Activated T-helper 2 cell treated with anti-CD3 and anti-CD28 coated beads, Interferon-gamma antibody, Interleukin-2, Interleukin-4, amounts not matched to agents 10 μg/mL and 5 μg/mL and 100 μg/mL, durations not matched to agents 14 hours and 24 hours and 36 hours (primary cell): ENCODE measurements around the gene ASIC2. TPM values are rescaled to one million over a fixed set of nuclear protein-coding genes. Genes with fewer than 3 reads are reported as not detected.

Experiments
- DNase-seq: peaks from one replicate; pipeline ENCODE4 v3.0.0; 2021; ENCODE audit warnings: low spot score
- H3K27ac Mint-ChIP-seq: one replicate; pipeline ENCODE4 v1.8.0; 2021; ENCODE audit warnings: mixed read lengths
- H3K27me3 Mint-ChIP-seq: one replicate; pipeline ENCODE4 v1.8.0; 2021; ENCODE audit warnings: low read depth, mixed read lengths
- H3K36me3 Mint-ChIP-seq: one replicate; pipeline ENCODE4 v1.8.0; 2021; ENCODE audit warnings: low read depth, mixed read lengths
- H3K4me1 Mint-ChIP-seq: one replicate; pipeline ENCODE4 v1.8.0; 2021; ENCODE audit warnings: low read depth, mixed read lengths
- H3K4me3 Mint-ChIP-seq: one replicate; pipeline ENCODE4 v1.8.0; 2021; ENCODE audit warnings: low read depth, mild to moderate bottlenecking, moderate library complexity, mixed read lengths
- H3K9me3 Mint-ChIP-seq: one replicate; pipeline ENCODE4 v1.8.0; 2021; ENCODE audit warnings: mixed read lengths
- intact Hi-C: fragments of 100-400 bp; cut with micrococcal nuclease; formaldehyde crosslinking; loops from one replicate; pipeline ENCODE4 v1.15.1; 2023
- total RNA-seq: library from RNA; stranded (reverse); gene quantifications from 2 replicates; pipeline ENCODE4 v1.2.3, GENCODE V29; 2022

Gene ASIC2
- total RNA-seq, 1 donor from 2014 or later: not detected

- no peak for DNase-seq
- Mint-ChIP-seq H3K27me3 (no peaks in the 10 kb centered on the region), H3K27ac (no peak overlapping the region), H3K4me1 (no peaks in the 10 kb centered on the region), H3K4me3 (no peak overlapping the region), H3K9me3 (no peaks in the 10 kb centered on the region), H3K36me3 (no peaks in the 10 kb centered on the region)
- intact Hi-C loops: no loop called here
These were observed 63.6 kb downstream of the ASIC2 start for GRCh38 chr17:33229499-33229898.

DNA sequence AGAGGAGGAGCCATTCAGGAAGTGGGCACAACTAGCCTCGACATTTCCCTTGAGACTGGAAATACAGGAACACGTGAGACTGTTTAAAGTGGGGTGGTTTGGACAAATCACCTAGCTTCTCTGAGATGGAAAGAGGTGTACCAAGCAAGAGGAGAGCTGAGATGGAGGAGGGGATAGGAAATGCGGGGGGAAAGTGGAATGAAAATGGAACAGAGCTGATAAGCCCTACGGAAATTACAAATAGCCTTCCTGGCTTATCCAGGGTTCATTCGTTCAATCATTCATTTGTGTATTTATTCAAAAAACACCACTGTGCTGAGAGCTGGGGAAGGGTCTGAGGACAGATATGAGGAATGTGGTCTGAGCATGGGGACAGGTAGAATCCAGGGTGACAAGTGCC lies 64.1 kb downstream of the ASIC2 start:
- intact Hi-C loops: no loop called here
- H3K27me3 Mint-ChIP-seq: no peaks in the 10 kb centered on the region
- H3K4me1 Mint-ChIP-seq: no peaks in the 10 kb centered on the region
- H3K36me3 Mint-ChIP-seq: no peaks in the 10 kb centered on the region
- H3K4me3 Mint-ChIP-seq: no peak overlapping the region
- H3K27ac Mint-ChIP-seq: no peak overlapping the region
- DNase-seq: no peak
- no peaks in the 10 kb centered on the region for H3K9me3 Mint-ChIP-seq

- H3K4me1 Mint-ChIP-seq: no peaks in the 10 kb centered on the region
- no peaks in the 10 kb centered on the region for H3K27me3 Mint-ChIP-seq
- no peak overlapping the region for H3K27ac Mint-ChIP-seq
- no peak for DNase-seq
- no peak overlapping the region for H3K4me3 Mint-ChIP-seq
- no peaks in the 10 kb centered on the region for H3K9me3 Mint-ChIP-seq
- intact Hi-C loops: no loop called here
- H3K36me3 Mint-ChIP-seq: no peaks in the 10 kb centered on the region
These were observed 64.5 kb downstream of the ASIC2 start for GRCh38 chr17:33228548-33228947.

DNA sequence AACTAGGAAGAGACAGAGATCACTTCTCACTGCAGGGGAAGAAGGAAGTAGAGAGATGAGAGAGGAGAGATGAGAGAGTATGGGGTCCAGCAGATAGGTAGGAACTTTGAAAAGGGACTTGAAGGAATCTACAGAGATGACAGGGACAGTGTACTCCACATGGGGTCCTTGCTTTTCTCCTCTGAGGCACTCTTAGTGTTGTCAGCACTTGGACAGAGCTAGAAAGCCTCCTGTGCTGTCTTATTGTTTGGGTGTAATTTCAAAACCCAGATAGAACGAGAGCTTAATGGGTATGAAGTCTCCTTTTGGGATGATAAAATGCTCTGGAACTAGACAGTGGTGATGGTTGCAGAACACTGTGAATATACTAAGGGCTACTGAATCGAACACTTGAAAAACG lies 65.2 kb downstream of the ASIC2 start:
- no peak overlapping the region for H3K27ac Mint-ChIP-seq
- intact Hi-C loops: no loop called here

GRCh38 chr17:33225994-33226393 lies 67.1 kb downstream of the ASIC2 start:
- Mint-ChIP-seq H3K27me3 (peaks cover 2% of the 10 kb centered on the region), H3K36me3 (no peaks in the 10 kb centered on the region), H3K4me1 (no peaks in the 10 kb centered on the region), H3K9me3 (no peaks in the 10 kb centered on the region), H3K4me3 (no peak overlapping the region), H3K27ac (no peak overlapping the region)
- intact Hi-C loops: no loop called here
- DNase-seq: no peak

More for the DNA sequence above, 65.2 kb downstream of the ASIC2 start:
- no peak for DNase-seq
- H3K9me3 Mint-ChIP-seq: no peaks in the 10 kb centered on the region
- no peaks in the 10 kb centered on the region for H3K36me3 Mint-ChIP-seq
- H3K27me3 Mint-ChIP-seq: no peaks in the 10 kb centered on the region
- no peak overlapping the region for H3K4me3 Mint-ChIP-seq
- no peaks in the 10 kb centered on the region for H3K4me1 Mint-ChIP-seq

DNA sequence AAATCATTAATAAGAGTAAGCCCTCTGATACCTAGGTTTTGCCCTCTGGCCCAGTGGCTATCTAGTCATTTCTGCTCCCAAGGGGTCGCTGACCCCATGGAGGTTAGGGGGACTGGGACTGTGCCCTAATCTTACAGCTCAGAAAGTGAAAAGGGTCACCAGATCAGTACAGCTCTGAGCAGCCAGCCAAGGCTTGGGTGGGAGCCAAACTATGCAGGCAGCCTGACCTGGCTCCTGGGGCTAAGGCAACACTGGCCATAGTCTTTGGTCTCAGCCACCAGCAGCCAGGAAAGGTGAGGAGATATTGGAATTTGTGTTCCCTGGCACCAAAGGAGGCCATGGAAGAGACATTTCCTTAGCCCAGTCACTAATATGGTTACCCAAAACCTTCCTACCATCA lies 67.6 kb downstream of the ASIC2 start:
- no peaks in the 10 kb centered on the region for H3K4me1 Mint-ChIP-seq
- no peak for DNase-seq
- peaks cover 4% of the 10 kb centered on the region for H3K27me3 Mint-ChIP-seq
- intact Hi-C loops: no loop called here
- H3K9me3 Mint-ChIP-seq: no peaks in the 10 kb centered on the region
- no peak overlapping the region for H3K27ac Mint-ChIP-seq
- no peak overlapping the region for H3K4me3 Mint-ChIP-seq
- H3K36me3 Mint-ChIP-seq: no peaks in the 10 kb centered on the region

DNA sequence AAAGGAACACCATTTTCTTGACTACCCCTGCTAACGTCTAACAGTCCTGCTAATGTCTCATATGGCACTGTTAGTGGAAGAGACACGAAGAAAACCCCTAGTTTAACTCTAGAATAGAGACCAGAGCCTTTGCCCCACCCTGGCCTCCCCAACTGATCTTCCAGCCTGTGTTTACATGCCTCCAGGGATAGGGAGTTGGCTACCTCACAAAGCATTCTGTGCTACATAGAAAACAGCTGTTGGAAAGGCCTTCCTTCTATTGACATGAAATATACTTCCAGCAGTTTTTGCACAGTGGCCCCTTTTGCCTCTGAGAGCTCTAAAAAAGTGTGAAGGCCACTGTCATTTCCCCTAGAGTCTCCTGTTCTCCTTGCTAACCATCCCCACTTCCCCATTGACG lies 73.1 kb downstream of the ASIC2 start:
- no peaks in the 10 kb centered on the region for H3K36me3 Mint-ChIP-seq
- no peak overlapping the region for H3K27ac Mint-ChIP-seq
- no peaks in the 10 kb centered on the region for H3K9me3 Mint-ChIP-seq
- H3K4me1 Mint-ChIP-seq: no peaks in the 10 kb centered on the region
- no peak overlapping the region for H3K4me3 Mint-ChIP-seq
- no peak for DNase-seq
- intact Hi-C loops: no loop called here
- peaks cover 4% of the 10 kb centered on the region for H3K27me3 Mint-ChIP-seq

GRCh38 chr17:33218698-33219601 lies 74.1 kb downstream of the ASIC2 start:
- H3K27me3 Mint-ChIP-seq: peaks cover 4% of the 10 kb centered on the region
- no peak for DNase-seq
- H3K9me3 Mint-ChIP-seq: no peaks in the 10 kb centered on the region
- no peak overlapping the region for H3K27ac Mint-ChIP-seq
- intact Hi-C loops: no loop called here
- H3K36me3 Mint-ChIP-seq: no peaks in the 10 kb centered on the region
- H3K4me3 Mint-ChIP-seq: no peak overlapping the region
- H3K4me1 Mint-ChIP-seq: no peaks in the 10 kb centered on the region

DNA sequence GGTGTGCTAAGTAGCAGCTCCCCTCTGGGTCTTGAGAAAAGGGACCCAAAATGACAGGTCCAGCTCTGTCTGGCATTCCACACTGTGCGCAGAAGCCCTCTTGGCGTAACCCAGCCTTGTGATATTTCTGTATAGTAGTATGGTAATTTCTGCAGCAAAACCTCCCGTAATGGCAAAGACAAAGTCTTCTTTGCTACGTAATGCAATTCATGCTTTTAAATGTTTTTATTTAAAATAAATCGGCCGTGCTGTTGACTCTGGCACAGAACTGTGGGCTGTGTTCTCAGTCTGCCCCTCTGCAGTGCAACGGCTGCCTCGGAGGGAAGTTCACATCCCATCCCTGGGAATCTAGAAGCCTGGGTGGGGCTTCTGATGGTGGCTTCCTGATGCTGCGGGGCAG lies 75.2 kb downstream of the ASIC2 start:
- peaks cover 4% of the 10 kb centered on the region for H3K27me3 Mint-ChIP-seq
- DNase-seq: no peak
- no peaks in the 10 kb centered on the region for H3K9me3 Mint-ChIP-seq
- intact Hi-C loops: no loop called here
- H3K4me1 Mint-ChIP-seq: no peaks in the 10 kb centered on the region
- H3K4me3 Mint-ChIP-seq: no peak overlapping the region
- H3K36me3 Mint-ChIP-seq: no peaks in the 10 kb centered on the region
- no peak overlapping the region for H3K27ac Mint-ChIP-seq

DNA sequence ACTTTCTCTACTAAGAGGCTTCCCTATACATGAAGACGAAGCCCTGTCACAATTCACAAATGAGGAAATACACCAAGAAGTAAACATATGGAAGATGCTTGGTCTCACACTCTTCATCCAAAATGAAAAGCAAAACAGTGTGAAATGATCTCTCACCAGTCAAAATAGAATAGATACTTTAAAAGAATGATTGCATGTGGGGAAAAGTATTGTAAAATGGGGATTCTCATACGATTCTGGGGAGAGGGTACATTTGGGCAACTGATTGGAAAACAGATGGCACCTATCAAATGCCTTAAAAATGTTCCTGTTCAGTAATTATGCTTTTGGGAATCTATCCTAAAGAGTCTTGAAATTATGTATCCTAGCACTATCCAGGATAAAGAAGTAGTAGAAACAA lies 78.1 kb downstream of the ASIC2 start:
- Mint-ChIP-seq H3K4me3 (no peak overlapping the region), H3K36me3 (no peaks in the 10 kb centered on the region), H3K4me1 (no peaks in the 10 kb centered on the region), H3K27ac (no peak overlapping the region), H3K9me3 (no peaks in the 10 kb centered on the region), H3K27me3 (no peaks in the 10 kb centered on the region)
- intact Hi-C loops: no loop called here
- no peak for DNase-seq

DNA sequence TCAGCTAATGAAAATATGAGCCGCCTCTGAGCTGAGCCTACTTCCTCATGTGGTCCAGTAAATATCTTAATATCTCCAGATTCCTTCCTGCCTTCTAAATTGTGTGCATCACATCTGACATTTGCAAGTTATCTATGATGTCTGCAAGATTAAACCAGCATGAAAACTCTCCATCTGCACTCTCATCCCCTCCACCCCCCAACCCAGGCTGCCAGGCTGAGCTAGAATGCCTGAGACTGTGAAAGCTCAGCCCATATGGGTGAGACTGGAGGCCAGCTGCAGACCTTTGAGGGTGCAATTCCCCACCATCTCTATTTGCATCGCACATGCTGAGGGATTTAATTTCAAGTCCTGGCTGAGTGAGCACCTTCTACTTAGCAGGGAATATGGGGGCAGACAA lies 82.8 kb downstream of the ASIC2 start:
- no peak for DNase-seq
- Mint-ChIP-seq H3K36me3 (no peaks in the 10 kb centered on the region), H3K9me3 (no peaks in the 10 kb centered on the region), H3K27ac (no peak overlapping the region), H3K27me3 (peaks cover 2% of the 10 kb centered on the region), H3K4me1 (no peaks in the 10 kb centered on the region), H3K4me3 (no peak overlapping the region)
- intact Hi-C loops: no loop called here

DNA sequence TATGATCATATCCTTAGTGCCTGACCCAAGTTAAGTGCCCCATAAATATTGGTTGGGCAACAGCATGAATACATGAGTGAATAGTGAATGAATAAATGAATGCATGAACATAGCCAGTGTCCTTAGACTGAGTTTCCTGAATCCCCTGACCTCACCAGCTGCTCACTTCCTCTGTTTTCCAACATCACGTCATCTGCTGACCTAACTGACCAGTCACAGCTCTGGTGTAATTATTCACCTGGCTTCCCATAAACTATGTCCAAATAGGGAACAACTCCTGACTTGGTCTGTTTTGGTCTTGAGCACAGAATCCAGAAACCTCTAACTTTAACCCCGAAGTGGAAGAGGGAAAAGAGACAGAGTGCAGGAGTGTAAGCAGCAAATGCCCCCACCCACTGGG lies 83.4 kb downstream of the ASIC2 start:
- intact Hi-C loops: no loop called here
- Mint-ChIP-seq H3K36me3 (no peaks in the 10 kb centered on the region), H3K4me3 (no peak overlapping the region), H3K9me3 (no peaks in the 10 kb centered on the region), H3K4me1 (no peaks in the 10 kb centered on the region), H3K27me3 (peaks cover 2% of the 10 kb centered on the region), H3K27ac (no peak overlapping the region)
- DNase-seq: no peak

GRCh38 chr17:33207231-33207630 lies 85.9 kb downstream of the ASIC2 start:
- Mint-ChIP-seq H3K4me3 (no peak overlapping the region), H3K36me3 (no peaks in the 10 kb centered on the region), H3K27ac (no peak overlapping the region), H3K4me1 (no peaks in the 10 kb centered on the region), H3K9me3 (no peaks in the 10 kb centered on the region), H3K27me3 (peaks cover 2% of the 10 kb centered on the region)
- no peak for DNase-seq
- intact Hi-C loops: no loop called here
